K562 (cell line): Measurements from ENCODE around the gene C4BPB. TPM values are rescaled to one million over a fixed set of nuclear protein-coding genes. Genes with fewer than 3 reads are reported as not detected.

Source experiments
- ATAC-seq: fragments of 200-7000 bp; cut with Tn5 transposase; 3 replicates; pipeline ENCODE4 v1.9.1; 2020; ENCODE audit warnings: moderate library complexity
- BruUV-seq: library from RNA; stranded (reverse); fragments of 400-500 nt; replicated peaks from 2 replicates; lab custom pipeline; 2021; lab: Mats Ljungman, UMichigan
- CTCF ChIA-PET: fragments of 300-600 bp; formaldehyde crosslinking; extraction: SDS; loops from one replicate; lab custom pipeline; 2021; ENCODE audit warnings: low intra/inter-chr PET ratio; lab: Yijun Ruan, JAX
- POLR2A ChIA-PET: fragments of 300-600, 350-650 bp; sonication (Branson Sonifier 250); formaldehyde crosslinking; extraction: SDS; loops from one replicate; lab custom pipeline; 2021; ENCODE audit warnings: antibody characterized with exemption, inconsistent platforms; lab: Yijun Ruan, JAX
- DNase-seq, 4 experiments: peaks; one replicate each; pipeline versions ENCODE4 v3.0.0 to v3.0.0-alpha.2; 2011 to 2018; ENCODE audit warnings: low spot score in 3 of 4, mixed read lengths in 3 of 4; ENCODE audit errors: extremely low read depth in 1 of 4
- FAIRE-seq: peaks from 2 replicates; lab custom pipeline; 2011; peaks lifted over from hg19 to GRCh38; lab: Jason Lieb, UNC
- H2AFZ ChIP-seq: 2 replicates; pipeline ENCODE4 v1.6.0; 2011; ENCODE audit warnings: low read depth, low read length, control low read depth, inconsistent platforms
- H3K27ac ChIP-seq: fragments of 200-600 bp; 3 replicates; pipeline ENCODE4 v1.8.0; 2011; ENCODE audit warnings: low read depth, mild to moderate bottlenecking, control low read depth, inconsistent platforms, low read length, moderate library complexity, mixed read lengths; ENCODE audit errors: extremely low read depth
- H3K27me3 ChIP-seq, 2 experiments: fragments of 300-600 bp in 1 of 2; 2 replicates in 1 of 2; 3 replicates in 1 of 2; pipeline versions ENCODE4 v1.6.0 to v1.8.0; 2011; ENCODE audit warnings: inconsistent platforms in 2 of 2, low read length in 2 of 2, mild to moderate bottlenecking in 1 of 2, mixed read lengths in 1 of 2, moderate library complexity in 1 of 2; ENCODE audit not compliant: control insufficient read depth in 2 of 2, insufficient read depth in 2 of 2
- H3K36me3 ChIP-seq: fragments of 300-600 bp; 3 replicates; pipeline ENCODE4 v1.8.0; 2011; ENCODE audit warnings: mild to moderate bottlenecking, low read length, inconsistent platforms; ENCODE audit not compliant: control insufficient read depth, insufficient read depth
- H3K4me1 ChIP-seq, 2 experiments: fragments of 200-600 bp in 1 of 2; replicated peaks in 1 of 2; 2 replicates in 1 of 2; 3 replicates in 1 of 2; pipeline versions ENCODE4 v1.5.1 to v1.8.0; 2011; ENCODE audit warnings: inconsistent platforms in 2 of 2, low read length in 2 of 2, mild to moderate bottlenecking in 1 of 2, mixed read lengths in 1 of 2, moderate library complexity in 1 of 2; ENCODE audit not compliant: control insufficient read depth in 2 of 2, insufficient read depth in 2 of 2
- H3K4me2 ChIP-seq: 2 replicates; pipeline ENCODE4 v1.6.1; 2011; ENCODE audit warnings: low read length, control low read depth, inconsistent platforms, mixed read lengths; ENCODE audit not compliant: insufficient read depth
- H3K4me3 ChIP-seq: fragments of 200-600 bp; sonication (generic), shearing (Covaris generic); 2 replicates; pipeline ENCODE4 v1.5.1; 2016; ENCODE audit warnings: control low read depth, inconsistent platforms
- H3K79me2 ChIP-seq: fragments of 200-600 bp; 3 replicates; pipeline ENCODE4 v1.8.0; 2011; ENCODE audit warnings: low read length, inconsistent platforms; ENCODE audit not compliant: control insufficient read depth, insufficient read depth
- H3K9ac ChIP-seq, 2 experiments: 2 replicates each; pipeline versions ENCODE4 v1.6.0 to v1.6.1; 2011; ENCODE audit warnings: low read depth in 2 of 2, low read length in 2 of 2, control low read depth in 1 of 2, inconsistent platforms in 1 of 2, mild to moderate bottlenecking in 1 of 2, mixed read lengths in 1 of 2; ENCODE audit not compliant: insufficient read depth in 1 of 2
- H3K9me1 ChIP-seq: one replicate; pipeline ENCODE4 v1.6.0; 2011; ENCODE audit warnings: inconsistent platforms, mild to moderate bottlenecking, low read length, moderate library complexity; ENCODE audit not compliant: control insufficient read depth, insufficient read depth
- H3K9me3 ChIP-seq: replicated peaks from 2 replicates; pipeline ENCODE4 v1.5.1; 2011; ENCODE audit warnings: low read depth, low read length, inconsistent platforms; ENCODE audit not compliant: control insufficient read depth, insufficient read depth
- H4K20me1 ChIP-seq: replicated peaks from 2 replicates; pipeline ENCODE4 v1.6.1; 2011; ENCODE audit warnings: low read length, inconsistent platforms, mixed read lengths; ENCODE audit not compliant: control insufficient read depth, insufficient read depth
- CBX5 ChIP-seq: IDR thresholded peaks from 2 replicates; pipeline ENCODE4 v1.6.1; 2014; ENCODE audit warnings: low read depth, borderline replicate concordance
- CTCF ChIP-seq, 3 experiments: IDR thresholded peaks in 2 of 3; conservative IDR thresholded peaks in 1 of 3; 2 replicates each; pipeline ENCODE4 v1.5.1; 2011 to 2012; ENCODE audit warnings: low read length in 3 of 3, mild to moderate bottlenecking in 3 of 3, control low read depth in 2 of 3, improper control_type of control experiment in 1 of 3, inconsistent platforms in 1 of 3, low read depth in 1 of 3, mixed read lengths in 1 of 3, moderate library complexity in 1 of 3; ENCODE audit not compliant: insufficient read depth in 2 of 3
- E2F5 ChIP-seq: sonication (generic); formaldehyde crosslinking; IDR thresholded peaks from 2 replicates; pipeline ENCODE4 v1.8.0; 2022; ENCODE audit warnings: mild to moderate bottlenecking, missing genetic modification reagents
- NR2C2 ChIP-seq, 2 experiments: fragments of 200-800 bp in 1 of 2; sonication (Bioruptor generic) in 1 of 2; sonication (generic) in 1 of 2; formaldehyde crosslinking in 1 of 2; IDR thresholded peaks; 2 replicates each; pipeline versions ENCODE4 v1.6.1 to v1.8.0; 2016 to 2022; ENCODE audit warnings: mild to moderate bottlenecking in 1 of 2, missing compliant biosample characterization in 1 of 2, missing genetic modification characterization in 1 of 2, missing genetic modification reagents in 1 of 2
- SIN3B ChIP-seq: fragments of 450-650 bp; IDR thresholded peaks from 2 replicates; pipeline ENCODE4 v1.6.1; 2017; ENCODE audit warnings: low read depth, mild to moderate bottlenecking, moderate library complexity
- SMAD3 ChIP-seq: fragments of 450-650 bp; formaldehyde crosslinking; conservative IDR thresholded peaks from 2 replicates; pipeline ENCODE4 v1.4.0; 2020; ENCODE audit warnings: mild to moderate bottlenecking
- TAF9B ChIP-seq: fragments of 450-650 bp; IDR thresholded peaks from 2 replicates; pipeline ENCODE4 v1.6.1; 2018; ENCODE audit warnings: mild to moderate bottlenecking; ENCODE audit not compliant: partially characterized antibody
- TFAM ChIP-seq: fragments of 250-450 bp; sonication (Bioruptor Pico); conservative IDR thresholded peaks from 2 replicates; pipeline ENCODE4 v1.5.0; 2021; ENCODE audit warnings: mild to moderate bottlenecking, moderate library complexity
- TFAP4 ChIP-seq: sonication (generic); formaldehyde crosslinking; IDR thresholded peaks from 2 replicates; pipeline ENCODE4 v1.8.0; 2022; ENCODE audit warnings: missing genetic modification reagents, mild to moderate bottlenecking, moderate library complexity, borderline replicate concordance
- TRIM28 ChIP-seq: fragments of 450-650 bp; IDR thresholded peaks from 2 replicates; pipeline ENCODE4 v1.6.1; 2017
- U2AF2 ChIP-seq: fragments of 200-400 bp; formaldehyde crosslinking; optimal IDR thresholded peaks from 2 replicates; pipeline ENCODE3; 2017; ENCODE audit warnings: low read depth, mild to moderate bottlenecking, low read length
- ZBED1 ChIP-seq: IDR thresholded peaks from 2 replicates; pipeline ENCODE4 v1.6.1; 2014
- ZBTB12 ChIP-seq: fragments of 250-450 bp; sonication (Bioruptor Pico); IDR thresholded peaks from 2 replicates; pipeline ENCODE4 v1.4.0; 2020
- ZFP30 ChIP-seq: fragments of 250-450 bp; sonication (Bioruptor Pico); IDR thresholded peaks from 2 replicates; pipeline ENCODE4 v1.8.0; 2022; ENCODE audit warnings: moderate library complexity, mild to moderate bottlenecking, inconsistent platforms, borderline replicate concordance
- ZNF253 ChIP-seq: fragments of 250-450 bp; sonication (Bioruptor Pico); conservative IDR thresholded peaks from 2 replicates; pipeline ENCODE4 v1.6.1; 2021; ENCODE audit warnings: mild to moderate bottlenecking
- WGBS: fragments of 100-300 bp; shearing (Covaris generic); methylation state at CpG from one replicate; pipeline ENCODE4 v1.1.6; 2016; ENCODE audit warnings: low coverage, mixed read lengths; ENCODE audit not compliant: insufficient coverage; ENCODE audit errors: missing lambda C conversion rate; 5-methylcytosine and 5-hydroxymethylcytosine counted together
- in situ Hi-C: fragments of 300-500 bp; cut with MboI; formaldehyde crosslinking; loops from 4 replicates; pipeline ENCODE4 v1.15.0; 2018; ENCODE audit warnings: inconsistent platforms, mixed read lengths
- intact Hi-C: fragments of 100-400 bp; cut with micrococcal nuclease; formaldehyde crosslinking; loops from 2 replicates; pipeline ENCODE4 v1.14.2; 2022
- polyA plus RNA-seq, 8 experiments: library from polyadenylated mRNA; depleted of rRNA in 4 of 8; stranded (reverse) in 5 of 8; unstranded in 3 of 8; fragments of >200 nt; fragmentation: Nextera tagmentation in 2 of 8; fragmentation: Illumina TruSeq in 1 of 8; extraction: Ambion mirVana in 2 of 8; extraction: Trizol in 1 of 8; gene quantifications; 2 replicates each; pipeline versions ENCODE4 v1.2.1 to v1.2.3, GENCODE V29; 2011 to 2014; ENCODE audit warnings: inconsistent platforms in 1 of 8, missing spikeins in 1 of 8
- total RNA-seq, 7 experiments: library from RNA; depleted of rRNA in 6 of 7; stranded (reverse); fragments of >200 nt in 6 of 7; fragmentation: Illumina TruSeq in 2 of 7; extraction: Trizol in 2 of 7; gene quantifications; 2 replicates each; pipeline versions ENCODE4 v1.2.1 to v1.2.3, GENCODE V29; 2011 to 2021; ENCODE audit warnings: low replicate concordance in 1 of 7

C4BPB gene
- total and polyA plus RNA-seq, 9 of the 15 experiments (the other 6 are each of a cell fraction or from before 2014, with no cell fraction given) = not detected

- DNase-seq (peak in 3 of 4 experiments; percentile 43 to 51 (median 43)), FAIRE-seq (no peak), ATAC-seq (peak; percentile 82)
- no peaks in the 10 kb centered on the region for H3K79me2 ChIP-seq
- ChIA-PET CTCF (no interaction called here), POLR2A (interaction anchor here (0.6 to 1.0 kb wide), 4 partner anchors 26 to 651 kb away, joined by 3 to 4 read pairs (median 3); partner anchors contain the start of gene C1orf116)
- no peak overlapping the region for H3K4me3 ChIP-seq
- intact Hi-C loops = loop anchor here (10.0 kb wide), 1 partner anchor 586 kb away; the partner anchor contains the start of gene CR1L
- H3K4me2 ChIP-seq = no peak overlapping the region
- 75% methylated on average over 6 of the region's 6 CpGs for WGBS
- no peak overlapping the region; a peak in 1 of 4 replicates for H3K9ac ChIP-seq
- peaks cover under 1 to 17% of the 10 kb centered on the region in 2 experiments; a peak in 4 of 5 replicates for H3K4me1 ChIP-seq
- TF ChIP-seq TAF9B = no peak
- TF ChIP-seq ZBTB12 (CRISPR knock-in tag) = no peak
- no peak for TF ChIP-seq SMAD3 (CRISPR knock-in tag)
- TF ChIP-seq ZNF253 (CRISPR knock-in tag) = no peak
- peak; percentile 20 to 49 (median 31); a peak in 5 of 6 replicates for TF ChIP-seq CTCF (IDR thresholded peaks at IDR 0.05 in 2 of 3, conservative IDR thresholded peaks at IDR 0.05 in 1 of 3; ENCODE audit: insufficient read depth in 2 of 3, low read depth in 1 of 3, low read length in 3 of 3)
- TF ChIP-seq TRIM28 = no peak
- TF ChIP-seq NR2C2 (CRISPR knock-in tag; IDR thresholded peaks at IDR 0.05) = no peak
- TF ChIP-seq NR2C2 (tag; IDR thresholded peaks at IDR 0.05) = 0 out of 2 replicates have a peak, but pooled peaks have one; percentile 18
- TF ChIP-seq E2F5 = no peak
- no peak for TF ChIP-seq TFAP4 (CRISPR knock-in tag)
- no peak for TF ChIP-seq ZBED1
- TF ChIP-seq ZFP30 (CRISPR knock-in tag) = no peak
- no peak for TF ChIP-seq CBX5
- TF ChIP-seq TFAM (CRISPR knock-in tag) = no peak
- TF ChIP-seq SIN3B = no peak
- TF ChIP-seq U2AF2 = no peak
- H3K27me3 ChIP-seq = no peaks in the 10 kb centered on the region
- H4K20me1 ChIP-seq = no peaks in the 10 kb centered on the region
- H3K9me3 ChIP-seq = no peaks in the 10 kb centered on the region
- no peak overlapping the region for H3K27ac ChIP-seq
- no TSS peak for BruUV-seq
- in situ Hi-C loops = no loop called here
- H2AFZ ChIP-seq = no peak overlapping the region
- peaks cover 5% of the 10 kb centered on the region for H3K9me1 ChIP-seq
- peaks cover 38% of the 10 kb centered on the region for H3K36me3 ChIP-seq
Measured at GRCh38 chr1:207058878-207059867, 29.5 kb upstream of the C4BPB start.
